ENCODE measurements around the gene TAOK1.
"Not testable (repeated sequence)": the region's sequence is repeated elsewhere in the genome, so short reads cannot be mapped to it uniquely, and the experiment has no call there.

The TAOK1 gene

DNA sequence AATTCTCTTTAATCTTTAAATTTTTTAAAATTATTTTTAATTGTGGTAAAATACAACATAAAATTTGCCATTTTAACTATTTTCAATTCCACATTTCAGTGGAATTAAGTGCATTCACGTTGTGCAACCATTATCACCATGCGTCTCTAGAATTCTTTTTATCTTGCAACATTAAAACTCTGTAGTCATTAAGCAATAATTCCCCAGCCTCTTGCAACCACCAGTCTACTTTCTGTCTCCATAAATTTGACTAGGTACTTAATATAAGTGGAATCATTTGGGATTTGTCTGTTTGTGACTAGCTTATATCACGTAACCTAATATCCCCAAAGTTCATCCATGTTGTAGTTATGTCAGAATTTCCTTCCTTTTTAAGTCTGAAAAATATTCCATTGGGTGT is 79.1 kb downstream of the TAOK1 start:
- Histone ChIP-seq H3K27ac (ENCODE audit: insufficient read depth, low read length, poor library complexity, severe bottlenecking) (no peak overlapping the region), H3K36me3 (ENCODE audit: control insufficient read depth, insufficient read depth, low read length) (peaks cover 19% of the 10 kb centered on the region), H3K27me3 (replicated peaks; ENCODE audit: control insufficient read depth, insufficient read depth, low read length, poor library complexity, severe bottlenecking) (no peaks in the 10 kb centered on the region), H3K4me3 (ENCODE audit: insufficient read depth, low read depth, low read length, poor library complexity, severe bottlenecking) (no peak overlapping the region), H3K4me1 (ENCODE audit: control insufficient read depth, insufficient read depth, low read length, poor library complexity, severe bottlenecking) (no peaks in the 10 kb centered on the region), H3K9me3 (ENCODE audit: control insufficient read depth, low read length) (no peaks in the 10 kb centered on the region)
- no peak for DNase-seq

DNA sequence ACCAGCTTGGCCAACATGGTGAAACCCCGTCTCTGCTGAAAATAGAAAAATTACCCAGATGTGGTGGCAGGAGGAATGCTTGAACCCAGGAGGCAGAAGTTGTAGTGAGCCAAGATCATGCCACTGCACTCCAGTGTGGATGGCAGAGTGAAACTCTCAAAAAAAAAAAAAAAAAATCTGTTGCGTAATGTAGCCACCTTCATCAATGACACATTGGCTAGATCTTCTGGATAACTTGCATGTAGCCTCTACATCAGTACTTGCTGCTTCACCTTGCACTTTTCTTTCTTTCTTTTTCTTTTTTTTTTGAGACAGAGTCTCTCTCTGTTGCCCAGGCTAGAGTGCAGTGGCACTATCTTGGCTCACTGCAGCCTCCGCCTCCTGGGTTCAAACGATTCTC is 83.3 kb downstream of the TAOK1 start:
- H3K9me3 ChIP-seq (ENCODE audit: control insufficient read depth, low read length); H3K27ac ChIP-seq (ENCODE audit: insufficient read depth, low read length, poor library complexity, severe bottlenecking); DNase-seq; H3K27me3 ChIP-seq (replicated peaks; ENCODE audit: control insufficient read depth, insufficient read depth, low read length, poor library complexity, severe bottlenecking); H3K4me3 ChIP-seq (ENCODE audit: insufficient read depth, low read depth, low read length, poor library complexity, severe bottlenecking); H3K4me1 ChIP-seq (ENCODE audit: control insufficient read depth, insufficient read depth, low read length, poor library complexity, severe bottlenecking): not testable (repeated sequence)
- peaks cover 27% of the 10 kb centered on the region for H3K36me3 ChIP-seq (ENCODE audit: control insufficient read depth, insufficient read depth, low read length)

DNA sequence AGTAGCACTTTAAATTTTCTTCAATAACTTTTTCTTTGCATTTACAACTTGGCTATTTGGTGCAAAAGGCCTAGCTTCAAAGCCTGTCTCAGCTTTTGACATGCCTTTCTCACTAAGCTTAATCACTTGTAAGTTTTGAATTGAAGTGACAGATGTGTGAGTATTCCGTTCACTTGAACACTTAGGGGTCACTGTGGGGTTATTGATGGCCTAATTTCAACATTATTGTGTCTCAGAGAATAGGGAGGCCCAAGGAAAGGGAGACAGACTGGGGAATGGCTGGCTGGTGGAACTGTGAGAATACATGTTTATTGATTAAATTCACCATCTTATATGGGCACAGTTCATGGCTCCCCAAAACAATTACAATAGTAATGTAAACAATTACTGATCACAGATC is 84.1 kb downstream of the TAOK1 start:
- Histone ChIP-seq H3K9me3 (ENCODE audit: control insufficient read depth, low read length) (no peaks in the 10 kb centered on the region), H3K4me1 (ENCODE audit: control insufficient read depth, insufficient read depth, low read length, poor library complexity, severe bottlenecking) (no peaks in the 10 kb centered on the region), H3K27ac (ENCODE audit: insufficient read depth, low read length, poor library complexity, severe bottlenecking) (no peak overlapping the region), H3K27me3 (replicated peaks; ENCODE audit: control insufficient read depth, insufficient read depth, low read length, poor library complexity, severe bottlenecking) (no peaks in the 10 kb centered on the region), H3K36me3 (ENCODE audit: control insufficient read depth, insufficient read depth, low read length) (peaks cover 27% of the 10 kb centered on the region), H3K4me3 (ENCODE audit: insufficient read depth, low read depth, low read length, poor library complexity, severe bottlenecking) (no peak overlapping the region)
- DNase-seq, result no peak

DNA sequence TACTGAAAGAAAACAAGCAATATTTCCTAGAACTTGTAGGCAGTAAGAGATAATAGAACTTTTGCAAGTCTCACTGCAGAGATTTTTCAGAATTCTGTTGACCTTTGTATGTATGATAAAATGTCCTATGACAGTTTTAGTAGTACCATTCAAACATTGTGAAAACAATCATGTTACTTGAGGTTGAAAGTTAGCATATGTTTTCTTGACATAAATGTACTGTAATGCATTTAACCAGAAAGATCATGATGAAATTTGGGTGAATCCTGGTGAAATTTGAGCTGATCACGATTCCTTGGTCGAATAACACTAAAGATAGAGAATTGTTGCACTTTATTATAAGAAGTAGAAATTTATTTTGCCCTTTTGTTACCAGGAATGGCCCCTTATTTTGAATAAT is 85.7 kb downstream of the TAOK1 start:
- Histone ChIP-seq H3K36me3 (ENCODE audit: control insufficient read depth, insufficient read depth, low read length) (peaks cover 15% of the 10 kb centered on the region), H3K4me1 (ENCODE audit: control insufficient read depth, insufficient read depth, low read length, poor library complexity, severe bottlenecking) (no peaks in the 10 kb centered on the region), H3K27me3 (replicated peaks; ENCODE audit: control insufficient read depth, insufficient read depth, low read length, poor library complexity, severe bottlenecking) (no peaks in the 10 kb centered on the region), H3K27ac (ENCODE audit: insufficient read depth, low read length, poor library complexity, severe bottlenecking) (no peak overlapping the region), H3K4me3 (ENCODE audit: insufficient read depth, low read depth, low read length, poor library complexity, severe bottlenecking) (no peak overlapping the region), H3K9me3 (ENCODE audit: control insufficient read depth, low read length) (no peaks in the 10 kb centered on the region)
- no peak for DNase-seq

DNA sequence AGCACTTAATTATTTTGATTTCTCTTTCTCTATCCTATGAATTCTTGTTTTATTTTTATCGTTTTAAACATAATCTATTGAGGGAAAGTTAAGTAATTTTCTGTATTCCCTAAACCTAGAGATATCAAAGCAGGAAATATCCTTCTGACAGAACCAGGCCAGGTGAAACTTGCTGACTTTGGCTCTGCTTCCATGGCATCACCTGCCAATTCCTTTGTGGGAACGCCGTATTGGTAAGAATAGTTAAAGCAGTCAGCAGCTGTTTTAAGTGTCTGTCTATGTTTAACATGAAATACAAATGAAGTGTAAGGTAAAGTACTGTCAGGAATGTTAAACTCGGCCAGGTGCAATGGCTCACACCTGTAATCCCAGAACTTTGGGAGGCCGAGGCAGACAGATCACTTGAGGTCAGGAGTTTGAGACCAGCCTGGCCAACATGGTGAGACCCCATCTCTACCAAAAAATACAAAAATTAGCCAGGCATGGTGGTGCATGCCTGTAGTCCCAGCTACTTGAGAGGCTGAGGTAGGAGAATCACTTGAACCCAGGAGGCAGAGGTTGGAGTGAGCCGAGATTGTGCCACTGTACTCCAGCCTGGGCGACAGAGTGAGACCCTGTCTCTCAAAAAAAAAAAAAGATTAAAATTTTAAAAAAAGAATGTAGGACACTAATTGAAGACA is 90.2 kb downstream of the TAOK1 start:
- H3K9me3 ChIP-seq (ENCODE audit: control insufficient read depth, low read length); H3K27ac ChIP-seq (ENCODE audit: insufficient read depth, low read length, poor library complexity, severe bottlenecking); H3K4me1 ChIP-seq (ENCODE audit: control insufficient read depth, insufficient read depth, low read length, poor library complexity, severe bottlenecking); DNase-seq; H3K4me3 ChIP-seq (ENCODE audit: insufficient read depth, low read depth, low read length, poor library complexity, severe bottlenecking); H3K27me3 ChIP-seq (replicated peaks; ENCODE audit: control insufficient read depth, insufficient read depth, low read length, poor library complexity, severe bottlenecking): not testable (repeated sequence)
- H3K36me3 ChIP-seq (ENCODE audit: control insufficient read depth, insufficient read depth, low read length), result peaks cover 28% of the 10 kb centered on the region

DNA sequence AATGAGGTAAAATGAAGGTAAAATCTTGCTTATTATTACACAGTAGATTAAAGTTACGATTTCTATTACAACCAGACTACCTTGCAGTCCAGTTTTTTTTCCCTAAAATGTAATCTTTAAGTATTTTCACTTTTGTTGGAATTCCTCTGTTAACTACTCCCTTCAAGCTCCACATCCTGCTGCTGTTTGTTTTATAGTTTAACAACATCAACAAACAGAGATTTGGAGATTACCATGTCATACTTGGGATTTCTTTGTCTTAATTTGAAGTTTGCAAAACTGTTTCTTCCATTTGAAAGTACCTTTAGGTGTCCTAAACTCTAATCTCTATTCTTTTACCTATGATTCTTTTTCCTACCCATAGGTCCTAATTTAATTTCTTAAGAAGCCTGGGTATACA is 93.3 kb downstream of the TAOK1 start:
- H3K27ac ChIP-seq (ENCODE audit: insufficient read depth, low read length, poor library complexity, severe bottlenecking), result no peak overlapping the region
- no peaks in the 10 kb centered on the region for H3K9me3 ChIP-seq (ENCODE audit: control insufficient read depth, low read length)
- H3K36me3 ChIP-seq (ENCODE audit: control insufficient read depth, insufficient read depth, low read length), result peaks cover 27% of the 10 kb centered on the region
- H3K4me1 ChIP-seq (ENCODE audit: control insufficient read depth, insufficient read depth, low read length, poor library complexity, severe bottlenecking), result no peaks in the 10 kb centered on the region
- DNase-seq, result no peak
- no peaks in the 10 kb centered on the region for H3K27me3 ChIP-seq (replicated peaks; ENCODE audit: control insufficient read depth, insufficient read depth, low read length, poor library complexity, severe bottlenecking)
- no peak overlapping the region for H3K4me3 ChIP-seq (ENCODE audit: insufficient read depth, low read depth, low read length, poor library complexity, severe bottlenecking)

DNA sequence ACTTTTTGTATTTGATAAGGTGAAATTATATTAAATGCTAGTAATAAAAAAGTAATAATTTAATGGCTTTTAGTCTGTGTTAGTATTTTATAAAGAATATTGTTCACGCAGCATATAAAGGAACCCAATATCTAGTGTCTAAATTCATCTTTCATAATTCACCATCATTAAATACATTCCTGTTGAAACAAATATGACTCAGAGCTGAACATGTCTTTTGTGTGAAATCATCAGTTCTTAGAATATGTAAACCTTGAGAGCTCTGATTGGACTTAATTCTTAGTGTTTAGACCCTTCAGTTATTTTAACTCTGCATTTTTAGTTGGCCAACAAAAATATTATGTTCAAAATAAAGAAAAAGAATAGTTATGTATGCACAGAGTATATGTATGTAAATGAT is 104.8 kb downstream of the TAOK1 start:
- no peak for DNase-seq
- H3K27ac ChIP-seq (ENCODE audit: insufficient read depth, low read length, poor library complexity, severe bottlenecking), result no peak overlapping the region
- H3K4me1 ChIP-seq (ENCODE audit: control insufficient read depth, insufficient read depth, low read length, poor library complexity, severe bottlenecking), result no peaks in the 10 kb centered on the region
- H3K9me3 ChIP-seq (ENCODE audit: control insufficient read depth, low read length), result no peaks in the 10 kb centered on the region
- H3K36me3 ChIP-seq (ENCODE audit: control insufficient read depth, insufficient read depth, low read length), result peaks cover 50% of the 10 kb centered on the region
- H3K27me3 ChIP-seq (replicated peaks; ENCODE audit: control insufficient read depth, insufficient read depth, low read length, poor library complexity, severe bottlenecking), result no peaks in the 10 kb centered on the region
- H3K4me3 ChIP-seq (ENCODE audit: insufficient read depth, low read depth, low read length, poor library complexity, severe bottlenecking), result no peak overlapping the region

DNA sequence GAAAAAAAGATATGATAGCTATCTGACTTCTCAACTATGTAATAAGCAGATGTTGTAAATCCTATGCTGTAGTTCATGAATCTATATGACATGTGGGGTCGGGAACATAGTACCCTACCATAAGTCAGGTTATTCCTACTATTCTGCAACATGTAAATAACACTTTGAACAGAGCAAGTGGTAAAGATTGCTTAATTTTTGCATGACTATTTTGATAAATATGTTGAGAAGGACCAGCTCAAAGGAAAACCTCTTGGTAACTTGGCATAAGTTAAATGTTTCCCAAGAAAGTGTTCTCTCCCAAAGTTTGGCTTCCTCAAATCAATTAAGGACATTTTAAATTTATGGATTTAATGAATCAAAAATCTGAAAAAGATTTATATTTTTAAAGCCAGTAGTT is 114.5 kb downstream of the TAOK1 start:
- H3K4me1 ChIP-seq (ENCODE audit: control insufficient read depth, insufficient read depth, low read length, poor library complexity, severe bottlenecking), result no peaks in the 10 kb centered on the region
- H3K27me3 ChIP-seq (replicated peaks; ENCODE audit: control insufficient read depth, insufficient read depth, low read length, poor library complexity, severe bottlenecking), result no peaks in the 10 kb centered on the region
- no peak for DNase-seq
- no peaks in the 10 kb centered on the region for H3K9me3 ChIP-seq (ENCODE audit: control insufficient read depth, low read length)
- H3K36me3 ChIP-seq (ENCODE audit: control insufficient read depth, insufficient read depth, low read length), result peaks cover 38% of the 10 kb centered on the region
- H3K4me3 ChIP-seq (ENCODE audit: insufficient read depth, low read depth, low read length, poor library complexity, severe bottlenecking), result no peak overlapping the region
- H3K27ac ChIP-seq (ENCODE audit: insufficient read depth, low read length, poor library complexity, severe bottlenecking), result no peak overlapping the region

DNA sequence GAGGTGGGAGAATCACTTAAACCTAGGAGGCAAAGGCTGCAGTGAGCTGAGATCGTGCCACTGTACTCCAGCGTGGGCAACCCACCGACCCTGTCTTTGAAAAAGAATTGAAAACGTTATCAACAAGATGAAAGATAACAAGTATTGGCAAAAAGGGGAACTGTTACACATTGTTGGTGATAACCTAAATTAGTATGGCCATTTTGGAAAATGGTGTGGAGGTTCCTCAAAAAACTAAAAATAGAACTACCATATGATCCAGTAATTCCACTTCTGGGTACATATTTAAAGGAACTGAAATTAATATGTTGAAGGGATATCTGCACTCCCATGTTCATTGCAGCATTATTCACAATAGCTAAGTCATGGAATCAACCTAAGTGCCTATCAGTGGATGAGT is 115.7 kb downstream of the TAOK1 start:
- Histone ChIP-seq H3K4me1 (ENCODE audit: control insufficient read depth, insufficient read depth, low read length, poor library complexity, severe bottlenecking) (no peaks in the 10 kb centered on the region), H3K27ac (ENCODE audit: insufficient read depth, low read length, poor library complexity, severe bottlenecking) (no peak overlapping the region), H3K9me3 (ENCODE audit: control insufficient read depth, low read length) (no peaks in the 10 kb centered on the region), H3K36me3 (ENCODE audit: control insufficient read depth, insufficient read depth, low read length) (peaks cover 38% of the 10 kb centered on the region), H3K27me3 (replicated peaks; ENCODE audit: control insufficient read depth, insufficient read depth, low read length, poor library complexity, severe bottlenecking) (no peaks in the 10 kb centered on the region), H3K4me3 (ENCODE audit: insufficient read depth, low read depth, low read length, poor library complexity, severe bottlenecking) (no peak overlapping the region)
- no peak for DNase-seq

DNA sequence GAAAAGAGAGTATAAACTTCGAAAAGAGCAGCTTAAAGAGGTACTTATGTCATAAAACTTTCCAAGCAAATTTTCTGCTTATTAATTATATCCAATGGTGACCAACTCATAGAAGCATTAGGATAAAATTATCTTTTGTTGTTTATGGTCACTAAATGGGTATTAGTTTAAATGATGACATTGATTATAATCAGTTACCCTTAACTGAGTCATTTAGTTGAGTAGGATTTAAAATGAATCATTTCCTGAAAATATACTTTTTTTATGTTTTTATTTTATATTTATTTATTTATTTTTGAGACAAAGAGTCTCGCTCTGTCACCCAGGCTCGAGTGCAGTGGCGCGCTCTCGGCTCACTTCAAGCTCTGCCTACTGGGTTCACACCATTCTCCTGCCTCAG is 120.8 kb downstream of the TAOK1 start:
- Histone ChIP-seq H3K4me1 (ENCODE audit: control insufficient read depth, insufficient read depth, low read length, poor library complexity, severe bottlenecking) (no peaks in the 10 kb centered on the region), H3K4me3 (ENCODE audit: insufficient read depth, low read depth, low read length, poor library complexity, severe bottlenecking) (no peak overlapping the region), H3K36me3 (ENCODE audit: control insufficient read depth, insufficient read depth, low read length) (peaks cover 36% of the 10 kb centered on the region), H3K27me3 (replicated peaks; ENCODE audit: control insufficient read depth, insufficient read depth, low read length, poor library complexity, severe bottlenecking) (no peaks in the 10 kb centered on the region), H3K27ac (ENCODE audit: insufficient read depth, low read length, poor library complexity, severe bottlenecking) (no peak overlapping the region), H3K9me3 (ENCODE audit: control insufficient read depth, low read length) (no peaks in the 10 kb centered on the region)
- DNase-seq, result no peak
